Pancreas (tissue), 10 donors: ENCODE data around the gene LATS1. TPM values are rescaled to one million over a fixed set of nuclear protein-coding genes. Genes with fewer than 3 reads are reported as not detected.
A peak's percentile ranks its signal among the peaks of the same experiment; 100 is the strongest.

Experiments
- ATAC-seq, 4 donors: fragments of 200-7000 bp; cut with Tn5 transposase; one replicate each; pipeline versions ENCODE4 v1.8.0 to v1.9.1; 2020; ENCODE audit warnings: mild to moderate bottlenecking in 4 of 4, moderate library complexity in 4 of 4
- DNase-seq, 6 donors: peaks; one replicate each; pipeline ENCODE4 v3.0.0-alpha.2; 2020
- FAIRE-seq: peaks from 2 replicates; lab custom pipeline; 2012; peaks lifted over from hg19 to GRCh38; lab: Jason Lieb, UNC
- H3K27ac ChIP-seq, 4 donors: fragments of 200-600 bp; sonication (generic); 1 replicate in 3 of 4; 2 replicates in 1 of 4; pipeline versions ENCODE4 v1.5.0 to v1.8.0; 2020
- H3K27me3 ChIP-seq, 4 donors: fragments of 200-600 bp; one replicate each; pipeline ENCODE4 v1.8.0; 2021
- H3K36me3 ChIP-seq, 3 donors: fragments of 200-600 bp; sonication (generic) in 1 of 3; one replicate each; pipeline versions ENCODE4 v1.5.0 to v1.8.0; 2020 to 2021
- H3K4me1 ChIP-seq, 3 donors: fragments of 200-600 bp; one replicate each; pipeline ENCODE4 v1.8.0; 2021
- H3K4me3 ChIP-seq, 4 donors: fragments of 200-600 bp; sonication (generic) in 2 of 4; one replicate each; pipeline versions ENCODE4 v1.5.0 to v1.8.0; 2020 to 2021
- H3K9me3 ChIP-seq, 4 donors: fragments of 200-600 bp; one replicate each; pipeline ENCODE4 v1.8.0; 2021
- WGBS, 2 donors: extraction: QIAGEN DNeasy Blood & Tissue Kit; methylation state at CpG; one replicate each; pipeline ENCODE4 v1.1.7; 2013; 5-methylcytosine and 5-hydroxymethylcytosine counted together
- intact Hi-C, 3 donors: fragments of 100-400 bp; cut with DNase I; formaldehyde crosslinking; loops; one replicate each; pipeline versions ENCODE4 v1.11.1 to v1.14.2; 2022
- polyA plus RNA-seq, 2 donors: library from polyadenylated mRNA; stranded (reverse); fragments of 200-250 nt; gene quantifications; one replicate each; pipeline ENCODE4 v1.2.3, GENCODE V29; 2013
- total RNA-seq, 6 donors: library from RNA; stranded (reverse); fragmentation: NEBNext Ultra II Directional in 4 of 6; extraction: Animal tissue kit (Norgen Biotek cat#: 25700) in 4 of 6; gene quantifications; one replicate each; pipeline versions ENCODE4 v1.2.1 to v1.2.4, GENCODE V29; 2021 to 2023
- TF ChIP-seq, protein P1 (sequence below), 4 donors: fragments of 200-600 bp; sonication (generic) in 3 of 4; IDR thresholded peaks; one replicate each; pipeline versions ENCODE4 v1.5.0 to v1.8.0; 2021; ENCODE audit warnings: antibody characterized with exemption in 4 of 4
- donor health status: healthy with polysubstance abuse.
- donor health status: DM: no; HTN: no; CAD: no; lungs with moderate emphysema.
- donor health status: DM: no; HTN: no; CAD: no.
- donor health status: control.
- donor health status: control.
- donor health status: Bipolar disorder and iron deficiency.
- donor health status: DM: yes; HTN: yes; CAD: no.
- donor health status: DM: no; HTN: no; CAD: no.
- donor health status: DM: no; HTN: no; CAD: no.
- donor health status: DM: yes; HTN: yes; CAD: no.

Gene LATS1
- total and polyA plus RNA-seq, 8 donors = 5.2 to 17.4 (median 8.9) TPM

DNA sequence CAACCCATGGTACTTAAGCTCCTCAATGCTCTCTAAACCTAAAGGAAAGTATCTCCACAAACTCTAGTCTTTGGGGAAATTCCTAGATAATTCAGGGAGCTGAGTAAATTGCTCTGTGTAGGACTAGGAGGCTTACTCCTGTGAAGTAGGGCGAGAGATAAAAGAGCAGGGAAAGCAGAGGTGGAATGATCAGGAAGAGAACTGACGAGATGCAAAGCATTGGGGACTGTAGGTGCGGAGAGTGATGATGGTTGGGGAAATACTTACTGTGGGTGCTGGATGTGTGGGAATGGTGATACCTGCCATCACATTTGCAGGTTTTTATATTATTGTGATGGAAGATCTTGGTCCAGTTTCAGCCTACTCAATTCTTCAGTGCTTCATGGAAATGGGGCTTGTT, 1.6 kb upstream of the LATS1 start:
- TF ChIP-seq, protein P1, sequence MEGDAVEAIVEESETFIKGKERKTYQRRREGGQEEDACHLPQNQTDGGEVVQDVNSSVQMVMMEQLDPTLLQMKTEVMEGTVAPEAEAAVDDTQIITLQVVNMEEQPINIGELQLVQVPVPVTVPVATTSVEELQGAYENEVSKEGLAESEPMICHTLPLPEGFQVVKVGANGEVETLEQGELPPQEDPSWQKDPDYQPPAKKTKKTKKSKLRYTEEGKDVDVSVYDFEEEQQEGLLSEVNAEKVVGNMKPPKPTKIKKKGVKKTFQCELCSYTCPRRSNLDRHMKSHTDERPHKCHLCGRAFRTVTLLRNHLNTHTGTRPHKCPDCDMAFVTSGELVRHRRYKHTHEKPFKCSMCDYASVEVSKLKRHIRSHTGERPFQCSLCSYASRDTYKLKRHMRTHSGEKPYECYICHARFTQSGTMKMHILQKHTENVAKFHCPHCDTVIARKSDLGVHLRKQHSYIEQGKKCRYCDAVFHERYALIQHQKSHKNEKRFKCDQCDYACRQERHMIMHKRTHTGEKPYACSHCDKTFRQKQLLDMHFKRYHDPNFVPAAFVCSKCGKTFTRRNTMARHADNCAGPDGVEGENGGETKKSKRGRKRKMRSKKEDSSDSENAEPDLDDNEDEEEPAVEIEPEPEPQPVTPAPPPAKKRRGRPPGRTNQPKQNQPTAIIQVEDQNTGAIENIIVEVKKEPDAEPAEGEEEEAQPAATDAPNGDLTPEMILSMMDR (IDR thresholded peaks at IDR 0.05) = no peak
- Histone ChIP-seq H3K27ac (no peak overlapping the region), H3K9me3 (no peaks in the 10 kb centered on the region), H3K4me1 (peaks cover 13 to 20% (median 13%) of the 10 kb centered on the region in 3 donors), H3K4me3 (no peak overlapping the region), H3K27me3 (no peaks in the 10 kb centered on the region), H3K36me3 (no peaks in the 10 kb centered on the region)
- WGBS, 2 donors = 93 to 98% methylated on average over 3 of the region's 3 CpGs
- intact Hi-C loops = no loop called here
- FAIRE-seq (no peak), DNase-seq (no peak), ATAC-seq (no peak)

DNA sequence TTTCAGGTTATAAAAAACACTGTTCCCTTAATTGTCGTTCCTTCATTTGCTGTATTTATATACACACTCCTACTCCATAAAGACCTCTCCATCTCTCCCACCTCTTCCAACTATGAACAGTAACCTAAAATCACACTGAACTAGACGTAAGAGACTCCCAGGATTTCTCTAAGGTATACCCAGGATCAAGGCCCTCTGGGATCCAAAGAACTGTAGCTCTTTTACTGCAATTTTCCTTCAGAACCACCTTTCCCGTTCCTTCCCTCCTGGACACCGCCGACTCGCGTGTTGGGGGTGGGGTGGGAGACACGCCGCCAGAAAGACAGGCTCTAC, 680 bp downstream of the LATS1 start:
- Histone ChIP-seq H3K27me3 (no peaks in the 10 kb centered on the region), H3K4me3 (peak overlapping the region; percentile 82 to 96 (median 92)), H3K27ac (peak overlapping the region; percentile 96 to 100 (median 99)), H3K4me1 (peaks cover 7 to 20% (median 13%) of the 10 kb centered on the region in 3 donors), H3K9me3 (no peaks in the 10 kb centered on the region), H3K36me3 (no peaks in the 10 kb centered on the region)
- intact Hi-C loops = no loop called here
- TF ChIP-seq, protein P1 (IDR thresholded peaks at IDR 0.05) = no peak
- ATAC-seq (peak in 2 of 4 donors; percentile 2 to 7), DNase-seq (no peak), FAIRE-seq (no peak)
- 0 to 1% methylated on average over 9 of the region's 9 CpGs for WGBS, 2 donors

DNA sequence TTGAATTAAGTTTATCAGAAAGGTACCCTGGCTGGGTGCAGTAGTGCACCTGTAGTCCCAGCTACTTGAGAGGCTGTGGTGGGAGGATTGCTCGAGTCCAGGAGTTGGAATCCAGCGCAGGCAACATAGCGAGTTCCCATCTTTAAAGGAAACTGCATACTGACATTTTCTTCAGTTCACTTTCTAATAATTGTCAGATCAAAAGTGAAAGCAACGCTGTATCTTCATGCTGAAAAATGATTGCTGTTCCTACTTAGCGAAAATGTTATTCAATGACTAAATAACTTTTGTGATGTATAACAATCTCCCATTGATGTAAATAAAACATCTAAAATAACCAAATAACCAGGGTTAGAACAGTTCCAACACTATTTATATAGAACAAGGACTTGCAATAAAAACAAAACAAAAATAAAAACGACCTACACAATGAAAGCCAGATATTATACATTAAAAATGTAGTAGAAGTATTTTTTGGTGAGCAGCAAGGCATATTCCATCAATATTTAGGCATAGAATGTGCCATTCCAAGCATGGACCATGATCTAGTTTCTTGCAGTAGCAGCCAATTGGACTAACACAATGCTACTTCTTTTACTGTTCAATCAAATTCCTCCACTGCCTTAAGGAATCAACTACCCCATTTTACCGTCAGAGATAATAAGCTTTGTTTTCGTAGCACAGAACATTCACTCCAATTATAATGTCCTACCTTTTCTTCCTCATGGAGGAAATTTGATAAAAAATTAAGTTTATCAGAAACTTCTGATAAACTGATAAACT, 1.5 kb downstream of the LATS1 start:
- Histone ChIP-seq H3K4me3 (peak overlapping the region in 3 of 4 donors; percentile 82 to 96 (median 90)), H3K9me3 (no peaks in the 10 kb centered on the region), H3K36me3 (no peaks in the 10 kb centered on the region), H3K27me3 (no peaks in the 10 kb centered on the region), H3K27ac (peak overlapping the region in 2 of 4 donors; percentile 99 to 100), H3K4me1 (peaks cover 7 to 20% (median 13%) of the 10 kb centered on the region in 3 donors)
- FAIRE-seq (no peak), ATAC-seq (no peak), DNase-seq (no peak)
- intact Hi-C loops = no loop called here
- TF ChIP-seq, protein P1 (IDR thresholded peaks at IDR 0.05) = no peak
- 14 to 21% methylated on average over 8 of the region's 8 CpGs for WGBS, 2 donors

DNA sequence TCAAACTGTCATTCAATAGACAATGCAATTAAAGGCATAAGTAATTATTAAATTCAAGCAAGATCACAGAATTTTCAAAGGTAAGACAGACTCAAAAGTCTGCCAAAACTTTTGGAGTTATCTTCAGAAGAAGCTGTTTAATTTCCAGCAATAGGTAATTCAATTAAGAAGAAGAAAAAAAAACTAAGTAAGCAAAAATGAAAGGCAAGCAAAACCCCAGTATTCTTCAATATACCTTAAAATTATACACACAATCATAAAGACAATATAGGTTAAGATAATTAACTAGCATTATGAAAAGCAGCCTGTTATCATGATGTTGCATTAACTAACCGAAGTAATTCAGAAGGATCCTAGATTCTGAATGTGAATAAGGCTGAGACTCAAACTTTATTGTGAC, 3.5 kb downstream of the LATS1 start:
- FAIRE-seq = no peak

More for the DNA sequence above, 3.5 kb downstream of the LATS1 start:
- Histone ChIP-seq H3K4me3 (no peak overlapping the region), H3K36me3 (no peaks in the 10 kb centered on the region), H3K27ac (no peak overlapping the region), H3K9me3 (no peaks in the 10 kb centered on the region), H3K27me3 (no peaks in the 10 kb centered on the region), H3K4me1 (peaks cover 7 to 26% (median 16%) of the 10 kb centered on the region in 3 donors)
- no peak for ATAC-seq
- TF ChIP-seq, protein P1 (IDR thresholded peaks at IDR 0.05) = no peak
- no peak for DNase-seq
- 86 to 93% methylated on average over 1 of the region's 1 CpG for WGBS, 2 donors
- intact Hi-C loops = no loop called here
